HCT116 (cell line): Measurements from ENCODE around the gene UBAP2. TPM values are rescaled to one million over a fixed set of nuclear protein-coding genes. Genes with fewer than 3 reads are reported as not detected.

Experiments
- ATAC-seq: fragments of 200-7000 bp; cut with Tn5 transposase; 2 replicates; pipeline ENCODE4 v1.9.1; 2020; ENCODE audit warnings: mild to moderate bottlenecking, moderate library complexity
- BruUV-seq: library from RNA; stranded (reverse); fragments of 400-500 nt; replicated peaks from 2 replicates; lab custom pipeline; 2021; lab: Mats Ljungman, UMichigan
- CTCF ChIA-PET: fragments of 300-600 bp; sonication (Branson Sonifier 250); formaldehyde crosslinking; loops from one replicate; lab custom pipeline; 2021; ENCODE audit warnings: antibody characterized with exemption; lab: Charles Lee
- POLR2A ChIA-PET: fragments of 300-600, 350-600 bp; sonication (Branson Sonifier 250); formaldehyde crosslinking; loops from one replicate; lab custom pipeline; 2021; ENCODE audit warnings: antibody characterized with exemption; lab: Charles Lee
- RAD21 ChIA-PET, 2 experiments: fragments of 300-600 bp; sonication (Branson Sonifier 250); formaldehyde crosslinking; loops; one replicate each; lab custom pipeline; 2023; ENCODE audit warnings: low total read pairs in 2 of 2; ENCODE audit not compliant: uncharacterized antibody in 2 of 2, unreplicated experiment in 2 of 2, low non-redundant PET in 1 of 2; lab: Charles Lee
- DNase-seq: peaks from one replicate; pipeline ENCODE4 v3.0.0-alpha.2; 2010; ENCODE audit warnings: low read depth, low spot score
- H2AFZ ChIP-seq: fragments of 200-600 bp; shearing (Covaris generic), sonication (generic); 2 replicates; pipeline ENCODE4 v1.6.1; 2017; ENCODE audit warnings: low read depth, mixed run types, mixed read lengths, antibody characterized with exemption, low read length; ENCODE audit not compliant: poor library complexity, severe bottlenecking
- H3K27ac ChIP-seq: 2 replicates; pipeline ENCODE4 v1.5.1; 2012; ENCODE audit warnings: low read depth, low read length
- H3K27me3 ChIP-seq: fragments of 200-600 bp; sonication (generic); 2 replicates; pipeline ENCODE4 v1.6.1; 2016; ENCODE audit warnings: mixed run types, low read length, mixed read lengths; ENCODE audit not compliant: insufficient read depth
- H3K36me3 ChIP-seq, 2 experiments: fragments of 200-500 bp in 1 of 2; fragments of 200-600 bp in 1 of 2; sonication (Bioruptor generic) in 1 of 2; sonication (generic) in 1 of 2; 2 replicates each; pipeline versions ENCODE4 v1.5.1 to v1.6.1; 2014 to 2016; ENCODE audit warnings: low read length in 2 of 2, inconsistent platforms in 1 of 2, mixed read lengths in 1 of 2, mixed run types in 1 of 2; ENCODE audit not compliant: insufficient read depth in 2 of 2, control insufficient read depth in 1 of 2
- H3K4me1 ChIP-seq, 2 experiments: fragments of 200-600 bp in 1 of 2; sonication (generic) in 1 of 2; 2 replicates each; pipeline versions ENCODE4 v1.5.1 to v1.6.1; 2012 to 2017; ENCODE audit warnings: low read length in 2 of 2, inconsistent platforms in 1 of 2, mild to moderate bottlenecking in 1 of 2, mixed read lengths in 1 of 2, mixed run types in 1 of 2, moderate library complexity in 1 of 2; ENCODE audit not compliant: insufficient read depth in 2 of 2, control insufficient read depth in 1 of 2
- H3K4me2 ChIP-seq: fragments of 200-600 bp; sonication (generic); 2 replicates; pipeline ENCODE4 v1.6.1; 2017; ENCODE audit warnings: mixed run types, low read length, mixed read lengths
- H3K4me3 ChIP-seq, 2 experiments: fragments of 200-600 bp in 1 of 2; sonication (generic) in 1 of 2; replicated peaks in 1 of 2; 2 replicates each; pipeline ENCODE4 v1.5.1; 2011 to 2016; ENCODE audit warnings: low read length in 2 of 2, control low read depth in 1 of 2, low read depth in 1 of 2, mild to moderate bottlenecking in 1 of 2, mixed read lengths in 1 of 2, mixed run types in 1 of 2
- H3K79me2 ChIP-seq: fragments of 200-600 bp; sonication (generic); 2 replicates; pipeline ENCODE4 v1.6.1; 2017; ENCODE audit warnings: mild to moderate bottlenecking, mixed run types, low read length, moderate library complexity, mixed read lengths; ENCODE audit not compliant: insufficient read depth
- H3K9ac ChIP-seq: fragments of 200-600 bp; sonication (generic); 2 replicates; pipeline ENCODE4 v1.6.1; 2016; ENCODE audit warnings: low read length, mixed read lengths
- H3K9me2 ChIP-seq: fragments of 200-600 bp; sonication (generic), shearing (Covaris generic); 2 replicates; pipeline ENCODE4 v1.6.1; 2017; ENCODE audit warnings: mixed run types, mild to moderate bottlenecking, moderate library complexity; ENCODE audit not compliant: insufficient read depth
- H3K9me3 ChIP-seq, 2 experiments: fragments of 200-500 bp in 1 of 2; fragments of 200-600 bp in 1 of 2; sonication (Bioruptor generic) in 1 of 2; sonication (generic) in 1 of 2; 2 replicates each; pipeline ENCODE4 v1.6.1; 2014 to 2017; ENCODE audit warnings: low read length in 2 of 2, mixed read lengths in 2 of 2, inconsistent platforms in 1 of 2, low read depth in 1 of 2, mild to moderate bottlenecking in 1 of 2, mixed run types in 1 of 2, moderate library complexity in 1 of 2; ENCODE audit not compliant: control insufficient read depth in 1 of 2, insufficient read depth in 1 of 2
- H4K20me1 ChIP-seq: fragments of 200-600 bp; sonication (generic), shearing (Covaris generic); 2 replicates; pipeline ENCODE4 v1.6.1; 2017; ENCODE audit warnings: mixed run types, mild to moderate bottlenecking, moderate library complexity; ENCODE audit not compliant: insufficient read depth
- CBX3 ChIP-seq: IDR thresholded peaks from 2 replicates; pipeline ENCODE4 v1.6.1; 2012; ENCODE audit warnings: low read depth
- CEBPB ChIP-seq: IDR thresholded peaks from 2 replicates; pipeline ENCODE4 v1.6.1; 2012; ENCODE audit warnings: low read depth
- CTCF ChIP-seq, 3 experiments: fragments of 200-600 bp in 1 of 3; sonication (generic) in 1 of 3; IDR thresholded peaks in 2 of 3; conservative IDR thresholded peaks in 1 of 3; 2 replicates each; pipeline ENCODE4 v1.5.1; 2012 to 2017; ENCODE audit warnings: low read depth in 2 of 3, low read length in 2 of 3, antibody characterized with exemption in 1 of 3, borderline replicate concordance in 1 of 3, control low read depth in 1 of 3, mild to moderate bottlenecking in 1 of 3, mixed read lengths in 1 of 3, mixed run types in 1 of 3, moderate library complexity in 1 of 3; ENCODE audit not compliant: insufficient read depth in 1 of 3
- EGR1 ChIP-seq: IDR thresholded peaks from 2 replicates; pipeline ENCODE4 v1.6.1; 2012; ENCODE audit warnings: low read depth
- EZH2 ChIP-seq: fragments of 200-600 bp; sonication (generic); IDR thresholded peaks from 2 replicates; pipeline ENCODE4 v1.6.1; 2017; ENCODE audit warnings: antibody characterized with exemption, mixed run types
- FOSL1 ChIP-seq: IDR thresholded peaks from 2 replicates; pipeline ENCODE4 v1.6.1; 2012; ENCODE audit warnings: low read depth
- JUND ChIP-seq: IDR thresholded peaks from 2 replicates; pipeline ENCODE4 v1.6.1; 2012
- MAX ChIP-seq: IDR thresholded peaks from 2 replicates; pipeline ENCODE4 v1.6.1; 2012
- POLR2A ChIP-seq: IDR thresholded peaks from 2 replicates; pipeline ENCODE4 v1.7.0; 2011; ENCODE audit warnings: borderline replicate concordance; ENCODE audit not compliant: insufficient read depth, insufficient read length; ENCODE audit errors: extremely low read depth
- POLR2AphosphoS5 ChIP-seq: IDR thresholded peaks from 2 replicates; pipeline ENCODE4 v1.6.1; 2011; ENCODE audit warnings: mild to moderate bottlenecking, low read depth, low read length, moderate library complexity
- REST ChIP-seq: IDR thresholded peaks from 2 replicates; pipeline ENCODE4 v1.6.1; 2012; ENCODE audit warnings: low read depth
- SIN3A ChIP-seq: IDR thresholded peaks from 2 replicates; pipeline ENCODE4 v1.6.1; 2012; ENCODE audit warnings: low read depth
- SP1 ChIP-seq: IDR thresholded peaks from 2 replicates; pipeline ENCODE4 v1.6.1; 2012; ENCODE audit warnings: low read depth
- SRF ChIP-seq: IDR thresholded peaks from 2 replicates; pipeline ENCODE4 v1.6.1; 2012; ENCODE audit warnings: low read depth
- TCF7L2 ChIP-seq: IDR thresholded peaks from 2 replicates; pipeline ENCODE4 v1.7.0; 2011; ENCODE audit warnings: borderline replicate concordance, inconsistent platforms; ENCODE audit not compliant: insufficient read depth, insufficient read length; ENCODE audit errors: extremely low read depth
- YY1 ChIP-seq: IDR thresholded peaks from 2 replicates; pipeline ENCODE4 v1.6.1; 2011; ENCODE audit warnings: low read length, low read depth, moderate library complexity, mild to moderate bottlenecking; ENCODE audit not compliant: insufficient replicate concordance; ENCODE audit errors: extremely low read depth
- ZFX ChIP-seq: fragments of 450-650 bp; IDR thresholded peaks from 2 replicates; pipeline ENCODE4 v1.6.1; 2017
- ZNF274 ChIP-seq: fragments of 200-500 bp; sonication (Bioruptor generic); IDR thresholded peaks from 2 replicates; pipeline ENCODE4 v1.6.1; 2014; ENCODE audit warnings: mild to moderate bottlenecking, low read depth, low read length, inconsistent platforms
- intact Hi-C: fragments of 100-400 bp; cut with micrococcal nuclease; formaldehyde crosslinking; loops from 2 replicates; pipeline ENCODE4 v1.10.0; 2022
- total RNA-seq: library from RNA; stranded (reverse); gene quantifications from one replicate; pipeline ENCODE4 v1.2.1, GENCODE V29; 2021; ENCODE audit not compliant: unreplicated experiment
- TF ChIP-seq, protein P1 (sequence below): IDR thresholded peaks from 2 replicates; pipeline ENCODE4 v1.6.1; 2012
- TF ChIP-seq, protein P2 (sequence below): IDR thresholded peaks from 2 replicates; pipeline ENCODE4 v1.6.1; 2011; ENCODE audit warnings: mild to moderate bottlenecking, low read length, moderate library complexity; ENCODE audit not compliant: insufficient replicate concordance; ENCODE audit errors: extremely low read depth

The UBAP2 gene
- total RNA-seq, 1 experiment from 2014 or later = 51.3 TPM

- H3K9me2 ChIP-seq = no peaks in the 10 kb centered on the region
- ChIA-PET POLR2A (no interaction called here), RAD21 (no interaction called here), CTCF (no interaction called here)
- ATAC-seq (no peak), DNase-seq (no peak)
- H2AFZ ChIP-seq = no peak overlapping the region
- H3K4me3 ChIP-seq = no peak overlapping the region
- no peaks in the 10 kb centered on the region for H3K27me3 ChIP-seq
- H3K27ac ChIP-seq = no peak overlapping the region
- TF ChIP-seq MAX (no peak), EGR1 (no peak), ZFX (no peak), EZH2 (no peak), FOSL1 (no peak), CBX3 (no peak), JUND (no peak), CEBPB (no peak), SRF (no peak), TCF7L2 (no peak), ZNF274 (no peak), YY1 (no peak), POLR2A (no peak), REST (no peak), SP1 (no peak), SIN3A (no peak), CTCF (IDR thresholded peaks at IDR 0.05 in 2 of 3, conservative IDR thresholded peaks at IDR 0.05 in 1 of 3; ENCODE audit: borderline replicate concordance in 1 of 3, insufficient read depth in 1 of 3, low read depth in 2 of 3, low read length in 2 of 3) (no peak), POLR2AphosphoS5 (no peak)
- TF ChIP-seq, protein P1, sequence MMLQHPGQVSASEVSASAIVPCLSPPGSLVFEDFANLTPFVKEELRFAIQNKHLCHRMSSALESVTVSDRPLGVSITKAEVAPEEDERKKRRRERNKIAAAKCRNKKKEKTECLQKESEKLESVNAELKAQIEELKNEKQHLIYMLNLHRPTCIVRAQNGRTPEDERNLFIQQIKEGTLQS = no peak
- TF ChIP-seq, protein P2, sequence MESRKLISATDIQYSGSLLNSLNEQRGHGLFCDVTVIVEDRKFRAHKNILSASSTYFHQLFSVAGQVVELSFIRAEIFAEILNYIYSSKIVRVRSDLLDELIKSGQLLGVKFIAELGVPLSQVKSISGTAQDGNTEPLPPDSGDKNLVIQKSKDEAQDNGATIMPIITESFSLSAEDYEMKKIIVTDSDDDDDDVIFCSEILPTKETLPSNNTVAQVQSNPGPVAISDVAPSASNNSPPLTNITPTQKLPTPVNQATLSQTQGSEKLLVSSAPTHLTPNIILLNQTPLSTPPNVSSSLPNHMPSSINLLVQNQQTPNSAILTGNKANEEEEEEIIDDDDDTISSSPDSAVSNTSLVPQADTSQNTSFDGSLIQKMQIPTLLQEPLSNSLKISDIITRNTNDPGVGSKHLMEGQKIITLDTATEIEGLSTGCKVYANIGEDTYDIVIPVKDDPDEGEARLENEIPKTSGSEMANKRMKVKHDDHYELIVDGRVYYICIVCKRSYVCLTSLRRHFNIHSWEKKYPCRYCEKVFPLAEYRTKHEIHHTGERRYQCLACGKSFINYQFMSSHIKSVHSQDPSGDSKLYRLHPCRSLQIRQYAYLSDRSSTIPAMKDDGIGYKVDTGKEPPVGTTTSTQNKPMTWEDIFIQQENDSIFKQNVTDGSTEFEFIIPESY = no peak
- H3K4me1 ChIP-seq = no peaks in the 10 kb centered on the region
- no peak overlapping the region for H3K4me2 ChIP-seq
- BruUV-seq = no TSS peak
- intact Hi-C loops = no loop called here
- peaks cover 62% of the 10 kb centered on the region for H3K79me2 ChIP-seq
- no peak overlapping the region for H3K9ac ChIP-seq
- H4K20me1 ChIP-seq = no peaks in the 10 kb centered on the region
- peaks cover 12 to 24% of the 10 kb centered on the region in 2 experiments for H3K36me3 ChIP-seq
- H3K9me3 ChIP-seq = no peaks in the 10 kb centered on the region
These were observed 46.7 kb downstream of the UBAP2 start for GRCh38 chr9:34001951-34002350.
